GM10847 (cell line): Measurements from ENCODE around the gene CRYBA1.

Source experiments
- POLR2A ChIP-seq: IDR thresholded peaks from 2 replicates; pipeline ENCODE4 v1.6.1; 2011; ENCODE audit not compliant: insufficient read length; ENCODE audit errors: extremely low read depth

CRYBA1 gene

DNA sequence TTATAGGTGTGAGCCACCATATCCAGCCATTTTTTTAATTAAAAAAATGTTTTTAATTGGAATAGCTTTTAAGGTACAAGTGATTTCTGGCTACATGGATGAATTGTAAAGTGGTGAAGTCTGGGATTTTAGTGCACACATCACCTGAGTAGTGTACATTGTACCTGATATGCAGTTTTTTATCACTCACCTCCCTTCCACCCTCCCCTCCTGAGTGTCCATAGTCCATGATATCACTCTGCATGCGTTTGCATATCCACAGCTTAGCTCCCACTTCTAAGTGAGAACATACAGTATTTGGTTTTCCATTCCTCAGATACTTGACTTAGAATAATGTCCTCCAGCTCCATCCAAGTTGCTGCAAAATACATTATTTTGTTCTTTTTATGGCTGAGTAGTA lies 13.4 kb upstream of the CRYBA1 start:
- TF ChIP-seq POLR2A: no peak

DNA sequence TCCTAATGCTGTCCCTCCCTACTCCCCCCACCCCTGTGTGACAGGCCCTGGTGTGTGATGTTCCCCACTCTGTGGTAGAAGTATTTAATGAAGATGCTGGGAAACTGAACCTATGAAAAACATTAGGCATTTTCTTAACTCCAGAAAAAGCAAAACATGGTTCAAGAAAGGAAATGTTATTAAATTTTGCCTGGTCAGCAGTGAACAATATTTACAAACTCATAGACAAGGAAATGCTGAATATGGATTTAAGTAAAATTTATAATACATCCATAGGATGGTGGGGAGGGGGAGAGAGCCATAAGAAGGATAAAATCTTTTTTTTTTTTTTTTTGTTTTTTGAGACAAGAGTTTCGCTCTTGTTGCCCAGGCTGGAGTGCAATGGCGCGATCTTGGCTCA lies 10.8 kb upstream of the CRYBA1 start:
- TF ChIP-seq POLR2A: no peak

DNA sequence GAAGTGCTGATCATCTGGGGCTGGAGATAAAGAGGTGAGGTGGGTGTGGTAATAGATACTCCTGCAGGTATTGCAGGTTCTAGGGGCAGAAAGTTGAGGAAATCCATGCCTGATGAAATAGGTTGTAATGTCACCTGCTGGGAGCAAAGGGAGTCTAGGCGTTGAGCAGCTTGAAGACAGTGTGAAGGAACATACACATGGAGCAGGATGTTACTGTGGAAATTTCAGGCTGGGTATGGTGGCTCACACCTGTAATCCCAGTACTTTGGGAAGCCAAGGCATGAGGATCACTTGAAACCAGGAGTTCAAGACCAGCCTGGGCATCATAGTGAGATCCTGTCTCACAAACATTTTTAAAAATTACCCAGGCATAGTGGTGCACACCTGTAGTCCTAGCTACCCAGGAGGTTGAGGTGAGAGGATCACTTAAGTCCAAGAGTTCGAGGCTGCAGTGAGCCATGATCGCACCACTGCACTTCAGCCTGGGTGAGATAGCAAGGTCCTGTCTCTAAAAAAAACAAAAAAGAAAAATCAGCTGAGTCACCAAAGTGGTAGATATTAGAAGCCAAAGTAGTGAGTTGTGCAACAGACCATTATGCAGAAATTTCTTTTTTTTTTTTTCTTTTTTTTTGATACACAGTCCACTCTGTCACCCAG lies 9.1 kb upstream of the CRYBA1 start:
- TF ChIP-seq POLR2A: no peak

DNA sequence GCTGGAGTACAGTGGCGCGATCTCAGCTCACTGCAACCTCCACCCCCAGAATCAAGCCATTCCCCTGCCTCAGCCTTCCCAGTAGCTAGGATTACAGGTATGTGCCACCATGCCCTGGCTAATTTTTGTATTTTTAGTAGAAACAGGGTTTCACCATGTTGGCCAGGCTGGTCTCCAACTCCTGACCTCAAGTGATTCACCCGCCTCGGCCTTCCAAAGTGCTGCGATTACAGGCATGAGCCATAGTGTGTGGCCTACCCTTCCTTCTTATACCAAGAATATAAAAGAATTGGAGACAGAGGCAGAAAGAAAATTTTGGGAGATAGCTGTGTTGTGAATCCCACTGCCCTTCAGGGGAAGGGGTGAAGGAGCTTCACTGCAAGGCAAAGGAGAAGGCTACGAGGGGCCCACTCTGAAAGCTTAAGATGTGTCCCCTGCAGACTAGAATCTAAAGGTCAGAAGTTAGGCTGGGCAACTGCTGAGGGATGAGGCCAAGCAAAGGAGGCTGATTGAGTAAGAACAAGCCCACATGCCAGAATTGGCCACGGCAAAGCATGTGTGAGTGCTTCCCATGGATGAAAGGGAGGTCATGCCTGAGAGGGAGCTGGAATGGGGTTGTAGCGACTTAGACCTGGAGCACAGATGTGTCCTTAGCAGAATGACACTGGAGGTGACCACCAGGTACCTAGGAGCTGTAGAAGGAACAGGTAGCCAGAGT lies 8.4 kb upstream of the CRYBA1 start:
- TF ChIP-seq POLR2A: no peak

DNA sequence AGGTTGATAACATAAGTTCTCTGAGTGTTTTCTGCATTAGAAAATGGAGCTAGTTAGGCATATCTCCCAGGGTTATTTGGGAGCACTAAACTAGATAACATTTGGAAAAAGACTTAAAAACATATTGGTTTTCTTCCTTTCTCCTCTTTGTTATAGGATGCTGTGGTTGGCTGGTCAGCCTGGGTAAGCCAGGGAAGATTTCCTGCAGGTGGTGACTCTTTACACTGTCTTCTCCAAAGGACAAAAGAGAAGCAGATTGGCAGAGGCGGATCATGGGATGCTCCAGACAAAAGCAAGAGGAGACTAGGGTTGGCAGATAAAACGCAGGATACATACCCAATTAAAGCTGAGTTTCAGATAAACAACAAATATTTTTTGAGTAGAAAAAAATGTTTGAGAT lies 6.2 kb upstream of the CRYBA1 start:
- no peak for TF ChIP-seq POLR2A

DNA sequence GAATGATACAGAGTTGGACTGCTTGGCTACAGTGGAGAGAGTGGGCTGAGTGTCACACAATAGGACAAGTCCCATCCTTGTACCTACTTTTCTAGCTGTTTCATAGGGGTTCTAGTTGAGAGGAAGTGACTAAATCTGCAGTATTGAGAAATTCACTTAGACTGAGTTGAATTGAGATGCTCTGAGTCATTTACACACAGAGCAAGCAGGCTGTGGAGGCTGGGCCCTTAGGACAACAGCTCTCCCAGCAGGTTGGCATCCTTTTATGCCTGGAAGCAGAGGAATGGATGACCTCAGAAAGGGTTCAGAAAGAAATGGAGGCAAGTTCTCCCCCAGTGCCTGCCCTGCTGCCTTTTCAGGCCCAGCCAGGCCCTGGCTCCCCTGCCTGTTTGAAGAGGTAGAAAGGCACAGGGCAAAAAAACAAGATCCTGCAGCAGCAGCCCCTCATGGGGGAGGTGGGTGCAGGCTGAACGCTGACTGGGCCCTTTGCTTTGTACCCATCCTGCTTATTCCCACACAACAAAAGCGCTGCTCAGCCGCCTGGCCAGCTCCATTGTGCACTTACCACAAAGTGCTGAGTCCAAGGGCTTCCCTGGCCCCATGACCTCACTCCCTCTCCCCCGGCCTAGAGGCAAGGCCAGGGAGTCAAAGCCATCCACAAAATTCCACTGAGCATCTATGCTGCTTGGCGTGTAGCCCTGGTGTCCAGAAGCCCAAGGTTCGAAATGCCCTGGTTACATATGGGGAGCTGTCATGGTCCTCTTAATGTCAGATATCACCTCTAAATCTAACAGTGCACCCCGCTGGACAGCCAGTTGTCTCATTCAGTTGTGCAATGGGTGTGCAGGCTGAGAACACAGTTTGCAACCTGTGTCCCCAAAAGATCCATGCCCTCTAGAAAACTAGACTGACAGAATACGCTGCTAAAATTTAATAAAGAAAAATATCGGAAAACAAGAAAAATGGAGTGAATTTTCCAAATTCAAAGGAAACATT lies 5.4 kb upstream of the CRYBA1 start:
- no peak for TF ChIP-seq POLR2A

DNA sequence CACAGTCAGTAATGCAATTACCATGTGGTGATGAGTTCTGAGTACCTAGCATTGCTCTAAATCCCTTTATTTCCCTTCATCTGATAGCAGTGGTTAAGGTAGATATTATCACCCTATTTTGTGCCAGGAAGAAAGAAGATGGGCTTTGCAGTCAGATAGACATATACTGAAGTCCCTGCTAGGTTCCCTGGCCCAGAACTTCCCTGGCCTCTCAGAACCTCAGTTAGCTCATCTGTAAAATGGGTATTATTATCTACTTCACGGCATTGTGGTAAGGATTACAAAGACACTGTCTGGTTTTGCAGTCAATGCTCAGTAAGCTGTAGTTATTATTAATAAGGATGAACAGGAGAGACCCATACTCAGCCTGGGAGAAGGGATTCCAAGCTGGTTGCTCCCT lies 4.6 kb upstream of the CRYBA1 start:
- no peak for TF ChIP-seq POLR2A

DNA sequence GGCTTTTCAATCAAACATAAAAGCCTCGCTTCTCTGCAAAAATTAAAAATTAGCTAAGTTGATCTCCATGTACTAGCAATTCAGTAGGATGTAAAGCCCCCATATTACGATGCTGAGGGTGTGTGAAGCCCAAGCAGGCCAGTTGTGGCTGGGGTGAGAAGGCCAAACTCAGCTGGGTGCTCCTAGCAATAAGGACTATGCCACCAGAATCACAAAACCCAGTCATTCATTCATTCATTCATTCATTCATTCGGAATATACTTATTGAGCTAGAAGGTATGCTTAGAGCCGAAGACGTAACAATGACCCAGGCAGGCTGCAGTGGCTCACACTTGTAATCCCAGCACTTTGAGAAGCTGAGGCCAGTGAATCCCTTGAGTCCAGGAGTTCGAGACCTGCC lies 3.9 kb upstream of the CRYBA1 start:
- no peak for TF ChIP-seq POLR2A

DNA sequence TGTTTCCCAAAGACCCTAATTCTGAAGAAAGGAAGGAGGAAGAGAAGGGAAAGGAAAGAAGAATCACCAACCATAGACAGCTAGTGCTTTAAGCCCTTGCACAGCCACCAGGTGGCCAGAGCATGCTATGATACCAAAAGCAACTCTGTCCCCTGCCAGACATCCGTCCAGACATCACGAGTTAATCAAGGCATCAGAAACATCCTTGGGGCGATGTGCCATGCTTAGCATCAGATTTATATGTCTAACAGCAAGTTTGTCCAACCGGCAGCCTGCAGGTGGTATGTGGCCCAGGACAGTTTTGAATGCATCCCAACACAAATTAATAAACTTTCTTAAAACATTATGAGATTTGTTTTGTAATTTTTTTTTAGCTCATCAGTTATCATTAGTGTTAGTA lies 2.9 kb upstream of the CRYBA1 start:
- TF ChIP-seq POLR2A: no peak

DNA sequence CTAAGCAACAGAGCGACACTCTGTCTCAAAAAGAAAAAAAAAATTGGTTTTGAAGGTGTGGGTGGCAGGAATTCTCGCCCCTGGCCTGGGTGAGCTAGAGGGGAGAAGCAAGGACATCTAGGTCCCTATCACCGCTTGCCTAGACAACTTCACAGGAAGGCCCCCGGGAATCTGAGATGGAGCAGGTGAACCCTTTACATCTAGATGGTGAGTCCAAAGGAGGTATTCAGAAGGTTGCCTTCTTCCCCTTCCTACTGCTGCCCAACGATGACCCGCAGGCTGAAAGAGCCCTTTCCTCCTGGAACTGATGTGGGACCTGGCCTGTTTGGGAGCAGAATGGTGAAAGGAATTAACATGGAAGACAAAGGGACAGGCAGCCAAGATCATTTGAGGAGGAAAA lies 1.3 kb upstream of the CRYBA1 start:
- TF ChIP-seq POLR2A: no peak

DNA sequence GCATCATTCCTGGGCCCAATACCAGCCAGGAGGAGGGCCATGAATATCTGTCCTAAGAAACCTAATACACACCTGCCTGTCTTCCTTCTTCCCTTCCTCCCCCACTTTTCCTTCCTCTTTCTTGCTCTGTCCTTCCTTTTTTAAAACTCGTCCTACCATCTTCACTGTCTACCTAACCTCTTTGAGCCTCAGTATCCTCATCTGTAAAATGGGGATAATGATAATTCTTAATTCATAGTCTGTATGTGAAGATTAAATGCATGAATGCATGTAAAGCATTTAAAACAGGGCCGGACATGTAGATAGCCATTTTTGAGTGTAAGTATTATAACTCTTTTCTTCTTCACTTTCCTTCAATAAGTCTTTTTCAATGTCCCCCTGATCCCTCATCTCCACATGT lies 560 bp downstream of the CRYBA1 start:
- TF ChIP-seq POLR2A: no peak

DNA sequence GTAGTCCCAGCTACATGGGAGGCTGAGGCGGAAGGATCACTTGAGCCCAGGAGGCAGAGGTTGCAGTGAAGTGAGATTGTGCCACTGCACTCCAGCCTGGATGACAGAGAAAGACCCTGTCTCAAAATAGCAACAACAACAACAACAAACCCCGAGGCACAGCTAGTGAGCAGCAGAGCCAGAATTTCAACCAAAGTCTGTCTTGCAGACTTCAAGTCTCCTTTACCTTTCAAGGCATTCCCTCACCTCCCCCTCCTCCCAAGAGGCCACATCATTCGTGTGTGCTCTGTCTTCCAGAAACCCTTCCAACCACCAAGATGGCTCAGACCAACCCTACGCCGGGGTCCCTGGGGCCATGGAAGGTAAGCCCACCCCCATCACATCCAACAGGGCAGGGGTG lies 2.2 kb downstream of the CRYBA1 start:
- TF ChIP-seq POLR2A: no peak

DNA sequence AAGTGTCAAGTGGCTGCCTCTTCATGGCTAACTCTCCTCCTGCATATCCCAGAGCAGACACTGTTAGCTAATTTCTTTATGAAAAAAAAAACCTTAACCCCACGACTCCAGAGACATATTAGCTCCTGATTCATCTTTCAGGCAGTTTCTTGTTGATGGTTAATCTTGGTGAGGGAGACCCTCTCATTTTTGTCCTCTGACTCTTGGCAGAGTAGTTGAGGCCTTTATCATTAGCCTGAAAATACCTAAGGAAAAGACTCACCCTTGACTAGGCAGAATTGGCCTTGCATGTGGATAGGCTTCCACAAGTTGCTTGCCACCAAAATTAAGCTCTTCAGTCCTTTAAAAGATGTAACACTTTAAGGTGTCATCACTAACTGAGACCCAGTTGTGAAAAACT lies 4.0 kb downstream of the CRYBA1 start:
- TF ChIP-seq POLR2A: no peak

DNA sequence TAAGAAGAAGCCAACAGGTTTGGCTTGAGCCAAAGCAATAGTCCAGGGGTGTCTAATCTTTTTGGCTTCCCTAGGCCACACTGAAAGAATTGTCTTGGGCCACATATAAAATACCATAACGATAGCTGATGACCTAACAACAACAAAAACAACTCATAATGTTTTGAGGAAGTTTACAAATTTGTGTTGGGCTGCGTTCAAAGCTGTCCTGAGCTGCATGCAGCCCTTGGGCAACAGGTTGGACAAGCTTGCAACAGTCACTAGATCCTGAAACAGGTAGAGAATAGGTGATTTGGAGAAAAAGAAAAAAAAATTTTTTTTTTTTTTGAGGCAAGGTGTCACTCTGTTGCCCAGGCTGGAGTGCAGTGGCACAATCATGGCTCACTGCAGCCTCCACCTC lies 4.5 kb downstream of the CRYBA1 start:
- TF ChIP-seq POLR2A: no peak

DNA sequence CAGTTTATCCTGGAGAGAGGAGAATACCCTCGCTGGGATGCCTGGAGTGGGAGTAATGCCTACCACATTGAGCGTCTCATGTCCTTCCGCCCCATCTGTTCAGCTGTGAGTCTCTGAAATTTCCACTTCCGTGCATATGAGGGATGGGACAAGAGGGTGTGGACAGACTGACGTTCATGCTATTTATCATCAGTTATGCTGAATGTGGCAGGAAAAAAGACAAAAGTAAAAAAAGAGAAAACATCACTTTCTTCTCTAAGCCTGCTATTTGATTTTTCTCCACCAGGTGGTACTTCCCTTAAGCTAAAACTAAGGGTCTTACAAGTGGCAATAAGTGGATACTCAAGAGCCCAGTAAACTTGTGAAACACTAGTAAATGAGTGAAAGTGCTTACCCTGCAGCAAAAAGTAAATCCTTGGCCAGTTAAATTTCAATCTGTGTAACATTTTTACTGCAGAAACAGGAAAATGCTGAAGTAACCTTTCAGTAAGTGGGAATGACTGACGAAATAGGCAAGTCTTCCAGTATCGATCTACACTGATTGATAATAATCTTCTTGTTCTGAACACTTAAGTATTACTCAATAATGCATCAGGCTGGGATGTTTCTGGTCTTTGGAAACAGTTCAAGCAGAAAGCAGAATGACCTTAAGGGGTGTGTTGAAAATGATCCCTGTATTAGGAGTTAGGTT lies 5.6 kb downstream of the CRYBA1 start:
- no peak for TF ChIP-seq POLR2A
